Activated T-helper 1 cell treated with anti-CD3 and anti-CD28 coated beads, Interleukin-2, amount 50 U/mL, for 16 hours (primary cell): ENCODE measurements around the gene GUK1.

ENCODE experiments used
- DNase-seq, 2 donors: peaks; one replicate each; pipeline ENCODE4 v3.0.0-alpha.2; 2020; ENCODE audit warnings: low read depth in 1 of 2, low spot score in 1 of 2

GUK1 gene

DNA sequence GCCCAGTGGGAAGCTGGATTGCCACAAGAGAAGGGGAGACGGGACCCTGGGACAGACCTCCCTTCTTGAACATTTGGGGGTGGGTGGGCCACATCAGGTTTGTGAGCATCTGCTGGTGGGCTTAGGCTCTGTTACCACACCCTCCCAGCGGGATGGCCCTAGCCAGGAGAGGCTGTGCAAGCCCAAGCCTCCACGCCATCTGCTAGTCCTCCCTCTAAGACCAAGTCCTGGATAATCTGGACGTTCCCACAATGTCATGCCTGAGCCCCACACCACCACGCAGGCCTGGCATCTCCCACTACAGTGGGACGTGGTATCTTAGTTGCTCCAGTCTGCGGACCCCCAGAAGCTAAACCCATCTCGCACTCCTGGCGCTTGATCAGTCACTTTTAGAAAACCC is 21.8 kb downstream of the GUK1 start:
- DNase-seq: no peak

DNA sequence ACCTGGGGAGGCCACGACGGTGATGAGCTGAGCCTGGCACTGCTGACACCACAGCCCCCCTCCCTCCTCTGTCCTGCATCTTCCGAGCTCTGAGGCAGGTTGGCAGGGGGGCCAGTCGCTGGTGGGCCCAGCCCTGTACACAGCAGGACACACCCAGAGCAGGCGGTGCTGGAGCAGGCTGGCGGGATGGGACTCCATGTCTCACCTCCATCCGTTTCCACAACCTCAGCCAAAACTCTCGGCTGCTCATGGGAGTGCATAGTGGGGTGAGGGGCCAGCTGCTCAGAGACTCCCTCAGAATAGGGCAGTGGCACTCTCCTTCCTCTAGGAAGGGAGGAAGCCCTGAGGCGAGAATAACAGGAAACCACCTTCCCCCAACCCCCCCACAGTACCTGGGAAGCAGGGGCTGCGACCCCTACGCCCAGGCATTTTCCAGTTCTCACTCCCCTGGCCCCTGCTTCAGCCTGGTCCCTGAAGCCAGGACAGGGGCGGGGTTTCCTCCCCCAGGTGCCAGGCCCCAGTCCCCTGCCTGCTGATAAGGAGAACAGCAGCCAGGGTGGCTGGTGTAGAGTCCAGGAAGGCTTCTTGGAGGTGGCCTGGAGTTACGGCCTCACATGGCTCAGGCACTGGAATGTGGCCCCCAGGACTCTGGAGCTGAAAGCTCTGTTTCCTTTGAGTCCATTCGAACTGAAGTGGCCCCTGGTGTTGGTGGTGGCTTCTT is 22.4 kb downstream of the GUK1 start:
- no peak for DNase-seq

DNA sequence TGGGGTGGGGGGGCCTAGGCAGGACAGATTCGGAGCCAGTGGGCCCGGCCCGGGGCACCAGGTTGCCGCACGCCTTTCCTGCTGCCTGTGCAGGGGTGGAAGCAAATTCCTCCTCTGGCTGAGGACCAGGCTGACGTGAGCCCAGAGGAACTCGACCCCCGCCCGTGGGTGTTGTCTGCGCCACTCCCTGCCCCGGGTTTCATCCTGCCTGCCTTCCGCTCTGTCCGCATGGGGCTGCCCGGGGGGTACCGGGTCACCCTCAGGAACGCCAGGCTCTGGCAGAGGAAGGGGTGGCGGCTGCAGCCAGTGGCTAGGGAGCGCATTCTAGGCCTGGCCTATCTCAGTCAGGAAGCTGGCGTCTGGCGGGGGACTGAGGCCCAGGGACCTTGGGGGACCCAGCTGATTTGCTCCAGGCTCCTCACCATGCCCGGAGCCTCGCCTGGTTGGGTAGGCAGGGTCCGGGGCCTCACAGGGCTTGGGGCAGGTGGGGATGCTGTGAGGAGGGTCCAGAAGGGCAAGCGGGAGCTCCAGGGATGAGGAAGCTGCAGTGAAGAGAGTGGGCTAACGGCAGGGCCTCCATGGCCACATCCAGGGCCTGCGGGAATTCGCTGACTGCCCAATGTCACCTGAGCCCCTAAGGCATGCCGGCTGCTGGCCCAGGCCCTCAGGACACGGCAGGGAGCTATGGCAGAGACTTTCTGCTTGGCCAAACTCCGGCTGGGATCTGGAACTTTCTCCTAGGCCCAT is 23.1 kb downstream of the GUK1 start:
- DNase-seq: no peak

DNA sequence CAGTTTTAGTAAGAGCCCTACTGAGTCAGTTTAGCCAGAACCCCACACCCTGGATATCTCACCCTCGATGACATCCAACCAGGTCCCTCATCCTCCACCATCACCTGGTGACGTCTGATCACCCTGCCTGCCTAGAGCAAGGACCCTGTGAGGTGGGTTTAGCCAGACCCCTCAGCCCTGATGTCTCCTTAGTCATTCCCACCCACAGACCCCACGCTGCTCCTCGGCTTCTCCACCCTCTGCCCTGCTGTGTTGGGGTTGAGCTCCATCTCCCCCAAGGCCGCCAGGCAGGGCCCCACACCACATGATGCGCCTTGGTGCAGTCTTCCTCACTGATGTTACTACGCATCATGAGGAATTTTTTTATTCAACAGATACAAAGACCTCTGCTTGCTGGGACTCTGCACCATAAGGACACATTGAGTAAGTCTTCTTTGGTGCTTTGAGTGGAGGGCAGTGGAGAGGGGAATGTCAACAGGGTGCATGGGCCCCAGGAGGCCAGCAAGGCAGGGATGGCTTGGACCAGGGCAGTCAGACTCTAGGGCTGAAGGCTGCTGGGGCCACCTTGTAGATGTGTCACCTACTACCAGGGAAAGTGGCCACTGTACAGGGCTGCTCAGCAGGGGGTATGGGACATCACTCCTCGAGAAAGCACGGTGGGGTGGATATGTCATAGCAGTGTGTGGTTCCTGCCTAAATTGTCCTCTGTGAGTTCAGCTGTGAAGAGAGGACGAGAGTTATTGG is 23.9 kb downstream of the GUK1 start:
- no peak for DNase-seq

DNA sequence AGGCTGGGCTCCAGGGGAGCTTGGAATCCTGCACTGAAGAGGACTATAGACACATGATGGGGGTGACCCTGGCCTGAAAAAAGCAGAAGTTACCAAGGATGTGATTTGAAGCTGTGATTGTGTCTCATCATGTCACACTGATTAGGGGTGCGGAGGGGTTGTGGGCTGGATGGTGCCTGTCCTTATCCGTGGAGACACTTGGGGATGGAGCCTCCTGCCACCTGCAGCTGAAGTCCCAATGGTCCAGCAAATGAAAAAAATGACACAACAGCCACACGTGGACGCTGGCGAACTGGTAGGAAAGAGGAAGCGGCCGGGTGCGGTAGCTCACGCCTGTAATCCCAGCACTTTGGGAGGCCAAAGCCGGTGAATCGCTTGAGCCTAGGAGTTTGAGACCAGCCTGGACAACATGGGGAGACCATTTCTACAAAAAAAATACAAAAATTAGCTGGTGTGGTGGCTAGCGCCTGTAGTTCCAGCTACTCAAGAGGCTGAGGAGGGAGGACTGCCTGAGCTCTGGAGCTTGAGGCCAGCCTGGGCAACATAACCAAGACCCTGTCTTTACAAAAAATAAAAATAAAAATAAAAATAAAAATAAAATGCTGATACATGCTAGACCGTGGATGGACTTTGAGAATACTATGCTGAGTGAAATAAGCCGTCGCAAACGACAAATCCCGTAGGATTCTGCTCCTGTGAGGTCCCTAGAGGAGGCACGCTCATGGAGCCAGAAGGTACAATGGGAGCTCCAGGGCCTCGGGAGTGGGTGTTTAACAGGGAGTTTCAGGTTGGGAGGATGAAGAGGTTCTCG is 24.7 kb downstream of the GUK1 start:
- DNase-seq: no peak

DNA sequence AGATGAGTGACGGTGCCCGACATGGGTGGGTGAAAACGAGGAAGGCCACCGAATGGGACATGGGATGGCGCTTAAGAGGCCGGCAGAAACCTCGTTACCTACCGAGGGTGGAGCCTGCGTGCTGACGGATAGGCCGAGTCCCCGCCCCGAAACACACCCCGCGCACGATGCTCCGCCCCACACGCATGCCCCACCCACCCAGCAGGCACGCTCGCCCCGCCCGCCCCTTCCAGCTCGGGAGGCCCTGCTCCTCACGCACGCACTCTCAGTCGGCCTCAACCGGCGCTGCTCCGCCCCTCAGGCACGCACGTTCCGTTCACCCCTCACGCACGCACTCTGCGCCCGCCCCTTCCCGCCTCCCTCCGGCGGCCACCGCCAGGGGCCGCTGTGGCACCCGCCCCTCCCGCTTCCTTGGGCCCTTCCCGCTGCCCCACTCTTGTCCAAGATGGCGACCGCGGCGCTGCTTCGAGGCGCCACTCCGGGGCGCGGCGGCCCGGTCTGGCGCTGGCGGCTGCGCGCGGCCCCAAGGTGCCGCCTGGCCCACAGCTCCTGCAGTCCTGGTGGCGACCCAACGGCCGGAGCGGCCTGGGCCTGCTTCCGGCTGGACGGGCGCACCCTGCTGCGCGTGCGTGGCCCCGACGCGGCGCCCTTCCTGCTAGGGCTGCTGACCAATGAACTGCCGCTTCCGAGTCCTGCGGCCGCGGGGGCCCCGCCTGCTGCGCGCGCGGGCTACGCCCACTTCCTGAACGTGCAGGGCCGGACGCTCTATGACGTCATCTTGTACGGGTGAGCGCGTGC is 25.5 kb downstream of the GUK1 start, which contains the start of gene IBA57:
Gene IBA57, plus strand, starts transcription at position 433 of the 798 bp plus-strand sequence. Its CDS starts 13 bp downstream, at position 446.
- peak; percentile 99 to 100 for DNase-seq

DNA sequence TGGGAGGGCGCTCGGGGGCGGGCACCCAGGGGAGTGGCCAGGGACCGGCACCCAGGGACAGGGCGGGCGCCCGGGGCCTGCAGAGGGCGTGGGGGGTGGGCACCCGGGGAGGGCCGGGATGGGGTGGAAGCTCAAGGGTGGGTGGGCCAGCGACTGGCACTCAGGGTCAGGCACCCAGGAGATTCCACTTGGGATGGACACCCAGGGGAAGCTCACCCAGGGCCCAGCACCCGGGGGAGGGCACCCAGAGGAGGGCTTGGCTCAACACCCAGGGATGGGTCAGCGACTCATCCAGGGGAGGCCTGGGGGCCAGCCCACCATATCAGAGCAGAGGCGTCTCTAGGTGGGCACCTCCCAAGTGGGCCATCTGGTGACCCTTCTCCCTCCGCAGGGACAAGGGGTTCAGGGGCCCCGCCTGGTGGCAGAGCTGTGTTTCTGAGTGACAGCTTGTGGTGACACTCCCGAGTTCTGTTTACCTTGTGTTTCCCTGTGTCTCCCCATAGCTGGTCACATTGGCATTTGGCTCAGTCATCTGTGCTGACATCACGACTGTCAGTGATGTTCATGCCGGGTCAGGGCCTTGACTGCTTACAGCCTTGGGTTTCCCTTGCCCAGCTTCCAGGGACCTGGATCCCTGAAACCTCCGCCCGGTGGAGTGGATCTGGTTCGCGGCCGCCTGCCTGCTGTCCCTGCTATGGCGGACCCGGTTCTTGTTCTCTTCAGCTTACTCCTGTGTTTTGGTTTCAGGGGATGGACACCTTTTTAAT is 26.3 kb downstream of the GUK1 start:
- DNase-seq: no peak

DNA sequence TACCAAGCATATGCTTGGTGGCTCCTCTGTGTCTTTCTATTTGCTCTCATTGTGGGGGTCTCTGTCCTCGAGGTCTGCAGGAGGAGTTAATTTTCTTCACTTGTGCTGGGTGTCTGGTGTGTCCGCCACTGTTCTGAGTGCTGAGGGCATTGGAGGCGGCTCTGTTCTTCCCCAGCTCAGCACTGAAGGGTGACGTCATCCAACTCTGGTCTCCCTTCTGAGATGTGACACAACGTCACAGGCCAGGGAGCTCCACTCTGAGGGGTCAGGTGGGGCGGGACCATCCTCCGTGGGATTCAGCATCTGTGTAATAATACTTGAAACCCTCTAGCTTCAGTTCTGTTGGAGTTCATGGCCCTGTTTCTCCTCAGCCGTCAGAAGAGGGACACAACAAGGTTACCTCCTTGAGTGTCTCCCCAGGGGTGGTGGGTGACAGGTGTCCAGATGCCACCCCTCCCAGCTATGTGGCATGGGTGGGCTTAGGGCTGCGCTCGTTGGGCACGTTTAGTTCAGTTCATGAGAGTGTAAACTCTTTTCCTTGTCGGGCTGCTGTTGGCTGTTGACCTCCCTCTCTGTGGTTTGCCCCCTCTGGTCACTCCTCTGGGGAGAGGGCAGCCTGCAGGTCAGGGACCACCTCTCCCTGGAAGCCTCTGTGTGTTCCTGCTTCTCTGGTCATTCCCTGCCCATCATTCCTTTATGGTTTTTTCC is 28.6 kb downstream of the GUK1 start:
- no peak for DNase-seq

DNA sequence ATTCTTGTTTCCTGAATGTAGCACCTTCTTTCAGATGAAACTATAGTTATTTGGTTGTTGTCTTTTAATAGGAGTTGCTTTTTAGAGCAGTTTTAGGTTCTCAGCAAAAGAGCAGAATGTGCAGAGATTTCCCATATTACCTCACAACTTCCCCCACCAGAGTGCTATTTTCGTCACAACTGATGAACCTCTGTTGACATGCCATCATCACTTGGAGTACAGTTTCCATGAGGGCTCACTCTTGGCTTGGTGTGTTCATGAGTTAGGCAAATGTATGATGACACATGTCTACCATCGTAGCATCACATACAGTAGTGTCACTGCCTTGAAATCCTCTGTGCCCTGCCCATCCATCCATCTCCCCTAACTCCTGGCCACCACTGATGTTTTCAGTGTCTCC is 29.3 kb downstream of the GUK1 start:
- no peak for DNase-seq

DNA sequence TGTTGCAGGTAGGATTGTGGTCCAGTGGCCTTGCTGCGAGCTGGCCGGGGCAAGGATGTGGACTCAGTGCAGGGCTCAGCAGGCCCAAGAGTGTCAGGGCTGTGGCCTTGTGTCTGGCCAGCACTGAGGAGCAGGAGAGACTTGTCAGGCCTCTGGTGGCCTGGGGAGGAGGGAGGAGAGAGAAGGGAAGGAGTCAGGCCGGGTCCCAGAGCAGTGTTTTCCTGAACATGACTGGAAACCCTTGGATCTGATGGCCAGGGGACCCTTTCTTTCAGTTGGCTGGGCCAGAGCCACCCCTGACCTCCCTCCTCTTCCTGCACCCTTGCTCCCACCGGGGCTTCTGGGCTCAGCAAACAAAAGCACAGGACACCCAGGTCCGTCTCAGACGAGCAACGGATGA is 30.6 kb downstream of the GUK1 start:
- DNase-seq: no peak

DNA sequence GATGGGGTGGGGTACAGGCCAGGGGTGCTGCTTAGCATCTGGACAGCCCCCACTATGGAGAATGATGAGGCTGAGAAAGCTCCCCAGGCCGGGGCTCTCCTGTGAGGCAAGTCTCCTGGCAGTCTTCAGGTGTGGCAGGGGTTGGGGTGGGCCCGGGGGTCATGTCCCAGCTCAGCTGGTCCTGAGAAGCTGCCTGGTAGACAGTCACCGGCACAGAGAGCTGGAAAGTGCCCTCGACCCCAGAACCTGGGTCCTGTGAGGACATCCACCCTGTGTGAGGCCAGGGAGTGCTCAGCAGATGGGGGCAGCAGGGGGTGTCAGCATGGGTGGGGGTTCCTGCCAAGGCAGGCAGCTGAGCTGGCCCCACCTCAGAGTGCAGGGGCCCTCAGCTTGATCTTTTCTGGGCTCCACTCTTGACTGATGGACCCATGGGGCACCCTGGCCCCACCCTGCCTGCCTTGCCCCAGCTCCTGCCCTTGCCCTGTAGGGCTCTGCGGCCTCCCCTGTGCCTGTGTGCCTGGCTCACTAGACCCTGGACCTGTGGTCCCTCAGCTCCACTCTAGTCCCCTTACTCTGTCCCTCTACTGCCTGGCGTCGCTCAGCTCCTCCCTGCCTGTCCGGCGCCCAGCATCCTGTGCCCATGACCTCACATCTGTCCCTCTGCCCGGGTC is 31.3 kb downstream of the GUK1 start:
- no peak for DNase-seq

DNA sequence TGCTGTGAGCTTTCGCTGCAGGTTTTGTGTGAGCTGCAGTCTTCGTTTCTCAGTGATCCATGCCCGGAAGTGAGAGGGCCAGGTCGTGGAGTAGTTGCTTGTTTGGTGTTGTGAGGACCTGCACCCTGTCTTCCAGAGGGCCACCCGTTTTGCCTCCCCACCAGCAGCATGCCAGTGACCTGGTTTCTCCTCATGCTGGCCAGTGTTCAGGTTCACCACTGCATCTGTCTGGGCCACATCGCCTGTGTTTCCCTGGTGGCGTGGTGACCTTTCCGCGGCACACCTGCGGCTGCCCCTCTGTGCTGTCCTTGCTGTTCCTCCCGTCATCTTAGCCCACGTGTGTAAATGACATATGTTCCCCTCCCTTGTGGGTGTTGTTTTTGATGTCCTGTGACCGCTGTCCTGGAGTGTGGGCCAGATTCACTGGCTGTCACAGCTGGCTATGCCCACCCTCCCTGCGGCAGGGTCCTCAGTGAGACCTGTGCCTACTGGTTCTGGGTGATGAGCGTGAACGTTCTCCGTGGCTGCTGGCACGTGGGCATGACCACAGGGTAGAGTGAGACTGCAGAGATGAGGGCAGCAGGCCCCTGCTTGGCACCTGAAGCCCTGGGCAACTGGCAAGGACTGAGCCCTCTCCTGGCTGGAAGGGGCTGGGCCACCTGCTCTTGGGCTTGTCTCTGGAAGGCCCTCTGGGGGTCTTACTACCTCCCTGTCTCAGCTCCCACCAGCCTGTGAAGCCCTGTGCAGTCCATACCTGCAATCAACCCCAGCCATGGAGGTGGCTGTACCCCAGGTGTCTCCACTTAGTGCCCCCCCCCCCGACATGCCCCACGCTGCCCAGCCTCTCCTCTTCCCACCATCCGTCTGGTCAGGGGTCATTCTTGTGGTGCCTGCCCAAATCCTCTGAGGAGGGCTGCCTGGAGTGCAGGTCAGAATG is 32.8 kb downstream of the GUK1 start:
- no peak for DNase-seq

DNA sequence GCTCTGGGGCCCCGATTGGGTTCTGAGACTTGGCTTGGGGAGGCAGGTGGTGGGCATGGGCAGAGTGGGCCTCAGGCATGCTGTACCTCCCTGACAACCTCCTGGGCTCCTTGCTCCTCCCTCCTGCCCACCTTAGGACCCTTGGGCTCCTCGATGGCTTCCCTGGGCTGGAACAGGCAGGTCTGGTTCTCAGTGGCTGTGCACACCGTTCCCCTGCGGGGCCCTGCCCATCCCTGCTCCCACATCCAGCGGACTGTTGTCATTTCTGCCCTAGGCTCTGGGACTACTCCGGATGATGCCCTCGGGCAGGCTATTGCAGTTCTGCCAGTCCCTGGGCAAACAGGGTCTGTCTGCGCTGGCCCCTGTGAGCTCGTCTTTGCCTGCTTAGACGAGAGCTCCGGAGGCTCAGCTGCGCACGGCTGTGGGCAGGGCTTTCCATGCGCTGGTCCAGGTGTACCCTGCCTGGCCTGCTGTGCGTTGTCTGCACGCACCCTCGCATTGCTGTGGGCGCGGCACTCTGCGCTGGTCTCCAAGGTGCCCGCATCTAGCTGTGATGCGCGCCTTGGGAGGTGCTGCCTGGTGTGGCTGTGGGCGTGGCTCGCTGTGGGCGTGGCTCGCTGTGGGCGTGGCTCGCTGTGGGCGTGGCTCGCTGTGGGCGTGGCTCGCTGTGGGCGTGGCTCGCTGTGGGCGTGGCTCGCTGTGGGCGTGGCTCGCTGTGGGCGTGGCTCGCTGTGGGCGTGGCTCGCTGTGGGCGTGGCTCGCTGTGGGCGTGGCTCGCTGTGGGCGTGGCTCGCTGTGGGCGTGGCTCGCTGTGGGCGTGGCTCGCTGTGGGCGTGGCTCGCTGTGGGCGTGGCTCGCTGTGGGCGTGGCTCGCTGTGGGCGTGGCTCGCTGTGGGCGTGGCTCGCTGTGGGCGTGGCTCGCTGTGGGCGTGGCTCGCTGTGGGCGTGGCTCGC is 33.7 kb downstream of the GUK1 start:
- DNase-seq: peak in 1 of 2 donors; percentile 27

DNA sequence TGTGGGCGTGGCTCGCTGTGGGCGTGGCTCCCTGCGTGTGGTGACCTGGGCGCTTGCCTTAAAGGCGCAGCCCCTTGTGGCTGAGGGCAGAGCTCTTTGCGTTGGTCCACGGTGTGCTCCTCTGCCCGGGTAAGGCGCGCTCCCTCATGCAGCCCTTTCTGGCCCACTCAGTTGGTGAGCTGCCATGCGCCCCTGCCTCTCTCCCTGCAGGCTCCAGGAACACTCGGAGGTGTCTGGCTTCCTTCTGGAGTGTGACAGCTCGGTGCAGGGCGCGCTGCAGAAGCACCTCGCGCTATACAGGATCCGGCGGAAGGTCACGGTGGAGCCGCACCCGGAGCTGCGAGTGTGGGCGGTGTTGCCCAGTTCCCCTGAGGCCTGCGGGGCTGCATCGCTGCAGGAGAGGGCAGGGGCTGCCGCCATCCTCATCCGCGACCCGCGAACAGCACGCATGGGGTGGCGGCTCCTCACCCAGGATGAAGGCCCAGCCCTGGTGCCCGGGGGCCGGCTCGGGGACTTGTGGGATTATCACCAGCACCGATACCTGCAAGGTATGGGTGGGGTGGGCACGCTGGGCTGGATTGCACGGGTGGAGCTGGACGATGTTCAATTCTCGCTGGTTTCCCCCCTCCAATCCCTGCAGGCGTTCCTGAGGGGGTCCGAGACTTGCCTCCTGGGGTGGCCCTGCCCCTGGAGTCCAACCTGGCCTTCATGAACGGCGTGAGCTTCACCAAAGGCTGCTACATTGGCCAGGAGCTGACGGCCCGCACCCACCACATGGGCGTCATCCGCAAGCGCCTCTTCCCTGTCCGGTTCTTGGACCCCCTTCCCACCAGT is 34.6 kb downstream of the GUK1 start:
- peak in 1 of 2 donors; percentile 29 for DNase-seq

DNA sequence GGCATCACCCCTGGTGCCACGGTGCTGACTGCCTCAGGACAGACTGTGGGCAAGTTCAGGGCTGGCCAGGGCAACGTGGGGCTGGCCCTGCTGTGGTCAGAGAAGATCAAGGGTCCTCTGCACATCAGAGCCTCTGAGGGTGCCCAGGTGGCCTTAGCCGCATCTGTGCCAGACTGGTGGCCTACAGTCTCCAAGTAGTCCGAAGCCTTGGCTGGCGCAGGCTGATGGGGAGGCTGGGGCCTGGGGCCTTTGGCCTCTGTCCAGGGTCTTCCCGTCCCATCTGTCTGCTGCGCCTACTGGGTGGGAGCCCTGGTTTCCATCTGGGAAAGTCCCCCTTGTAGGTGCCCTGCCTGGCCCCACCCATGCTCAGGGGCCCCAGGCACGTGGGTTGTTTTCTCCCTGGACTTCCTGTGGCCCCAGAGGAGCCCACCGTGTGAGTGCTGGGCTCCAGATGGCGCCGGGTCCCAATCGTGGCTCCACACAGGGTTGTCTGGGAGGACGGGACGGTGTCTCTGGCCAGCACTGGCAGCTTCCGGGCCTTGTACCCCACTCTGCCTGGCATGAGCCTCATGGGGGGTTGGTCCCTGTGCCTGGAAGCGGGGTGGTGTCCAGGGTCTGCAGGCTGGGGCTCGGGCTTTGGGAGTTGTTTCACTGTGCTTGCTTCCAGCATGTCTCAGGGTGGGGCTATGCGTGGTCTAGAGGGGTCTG is 35.4 kb downstream of the GUK1 start:
- no peak for DNase-seq
